Cardiac septum (tissue), 1 donor: ENCODE results near the gene CSNK1G3. TPM values are rescaled to one million over a fixed set of nuclear protein-coding genes. Genes with fewer than 3 reads are reported as not detected.
"Not testable (repeated sequence)": the region's sequence is repeated elsewhere in the genome, so short reads cannot be mapped to it uniquely, and the experiment has no call there.

Source experiments
- DNase-seq: peaks from one replicate; pipeline ENCODE4 v3.0.0-alpha.2; 2020; ENCODE audit warnings: low spot score
- intact Hi-C: fragments of 100-400 bp; cut with DNase I; formaldehyde crosslinking; loops from one replicate; pipeline ENCODE4 v1.14.0; 2022
- total RNA-seq: library from RNA; stranded (reverse); fragmentation: NEBNext Ultra II Directional; extraction: Animal tissue kit (Norgen Biotek cat#: 25700); gene quantifications from one replicate; pipeline ENCODE4 v1.2.1, GENCODE V29; 2021
- donor health status: DM: no; HTN: no; CAD: no.

Gene CSNK1G3
- total RNA-seq, 1 donor from 2014 or later, result 28.0 TPM

- intact Hi-C loops, result loop anchor here (2.0 to 10.0 kb wide), 3 partner anchors 99 to 1096 kb away; partner anchors contain the start of genes CEP120 and CSNK1G3
Observed at GRCh38 chr5:123610665-123611405, 98.9 kb downstream of the CSNK1G3 start.

GRCh38 chr5:123611406-123611709 is 99.4 kb downstream of the CSNK1G3 start:
- intact Hi-C loops, result loop anchor here (2.0 to 10.0 kb wide), 3 partner anchors 99 to 1097 kb away; partner anchors contain the start of genes CEP120 and CSNK1G3
- no peak for DNase-seq

More at GRCh38 chr5:123610665-123611405, 98.9 kb downstream of the CSNK1G3 start:
- DNase-seq, result no peak

GRCh38 chr5:123617561-123617960 is 105.6 kb downstream of the CSNK1G3 start:
- intact Hi-C loops, result loop anchor here (10.0 kb wide), 1 partner anchor 1103 kb away; no protein-coding TSS in a partner anchor
- no peak for DNase-seq

GRCh38 chr5:123626051-123626450 is 114.1 kb downstream of the CSNK1G3 start:
- intact Hi-C loops, result no loop called here
- no peak for DNase-seq

- intact Hi-C loops, result no loop called here
- DNase-seq, result no peak
Observed at GRCh38 chr5:123628860-123629544, 117.0 kb downstream of the CSNK1G3 start.

GRCh38 chr5:123636006-123636405 is 124.0 kb downstream of the CSNK1G3 start:
- intact Hi-C loops, result no loop called here
- no peak for DNase-seq

GRCh38 chr5:123637028-123637427 is 125.1 kb downstream of the CSNK1G3 start:
- DNase-seq, intact Hi-C loops: not testable (repeated sequence)

- intact Hi-C loops, result no loop called here
- DNase-seq, result no peak
Observed at GRCh38 chr5:123639244-123639643, 127.3 kb downstream of the CSNK1G3 start.

- intact Hi-C loops, result no loop called here
- no peak for DNase-seq
Observed at GRCh38 chr5:123645024-123645603, 133.1 kb downstream of the CSNK1G3 start.

- DNase-seq, result no peak
- intact Hi-C loops, result no loop called here
Observed at GRCh38 chr5:123647066-123647465, 135.1 kb downstream of the CSNK1G3 start.

GRCh38 chr5:123651234-123651633 is 139.3 kb downstream of the CSNK1G3 start:
- intact Hi-C loops, result no loop called here
- DNase-seq, result no peak

- DNase-seq, result no peak
- intact Hi-C loops, result no loop called here
Observed at GRCh38 chr5:123659011-123659410, 147.0 kb downstream of the CSNK1G3 start.

GRCh38 chr5:123659495-123659894 is 147.5 kb downstream of the CSNK1G3 start:
- intact Hi-C loops, result no loop called here
- no peak for DNase-seq

GRCh38 chr5:123664961-123665360 is 153.0 kb downstream of the CSNK1G3 start:
- no peak for DNase-seq
- intact Hi-C loops, result no loop called here

GRCh38 chr5:123665822-123666371 is 153.9 kb downstream of the CSNK1G3 start:
- intact Hi-C loops, result no loop called here
- DNase-seq, result no peak

Other genes starting within 250 kb of the CSNK1G3 start
- gene CEP120, start 88.8 kb upstream of the CSNK1G3 start, total RNA-seq, result 10.2 TPM